ENCODE data around the gene STX16. TPM values are rescaled to one million over a fixed set of nuclear protein-coding genes. Genes with fewer than 3 reads are reported as not detected.

The STX16 gene
- total and polyA plus RNA-seq, 9 of the 15 experiments (the other 6 are each of a cell fraction or from before 2014, with no cell fraction given): 4.4 to 43.5 (median 14.7) TPM

- no peak for TF ChIP-seq ZNF311 (CRISPR knock-in tag; IDR thresholded peaks at IDR 0.05)
- peak in 1 of 2 experiments; percentile 47; a peak in 1 of 4 replicates for TF ChIP-seq SRF (CRISPR knock-in tag; IDR thresholded peaks at IDR 0.05)
- TF ChIP-seq SNRNP70 (optimal IDR thresholded peaks at IDR 0.05; ENCODE audit: low read depth, low read length): no peak
- TF ChIP-seq ZNF197 (CRISPR knock-in tag; IDR thresholded peaks at IDR 0.05; ENCODE audit: low read depth): 0 out of 2 replicates have a peak, but pooled peaks have one; percentile 54
- peak; percentile 64 for TF ChIP-seq SMAD4 (CRISPR knock-in tag; conservative IDR thresholded peaks at IDR 0.05)
- peak; percentile 100 for TF ChIP-seq FIP1L1 (IDR thresholded peaks at IDR 0.05; ENCODE audit: low read depth, low read length, poor library complexity, severe bottlenecking)
- peak; percentile 96 for TF ChIP-seq THRAP3 (IDR thresholded peaks at IDR 0.05; ENCODE audit: borderline replicate concordance)
- TF ChIP-seq ZNF79 (CRISPR knock-in tag; IDR thresholded peaks at IDR 0.05; ENCODE audit: low read depth): no peak
- TF ChIP-seq ATF7 (IDR thresholded peaks at IDR 0.05): peak; percentile 87
- TF ChIP-seq DPF2 (IDR thresholded peaks at IDR 0.05): peak; percentile 62; the same call in 1 of the 2 replicates
- peak; percentile 74 for TF ChIP-seq L3MBTL2 (IDR thresholded peaks at IDR 0.05)
- no peak for TF ChIP-seq SRSF1 (IDR thresholded peaks at IDR 0.05; ENCODE audit: low read depth, low read length)
- peak; percentile 96 for TF ChIP-seq ZNF384 (IDR thresholded peaks at IDR 0.05; ENCODE audit: low read depth, low read length)
- TF ChIP-seq SUPT5H (IDR thresholded peaks at IDR 0.05): peak; percentile 89
- 0 out of 2 replicates have a peak, but pooled peaks have one; percentile 52 for TF ChIP-seq PTBP1 (IDR thresholded peaks at IDR 0.05; ENCODE audit: low read depth, low read length)
- no peak for TF ChIP-seq DMBX1 (CRISPR knock-in tag; IDR thresholded peaks at IDR 0.05; ENCODE audit: borderline replicate concordance)
- peak; percentile 57 for TF ChIP-seq LEF1 (IDR thresholded peaks at IDR 0.05)
- TF ChIP-seq CBX8 (IDR thresholded peaks at IDR 0.05; ENCODE audit: borderline replicate concordance, extremely low read depth, low read depth, low read length, poor library complexity, severe bottlenecking): no peak
- 0 out of 2 replicates have a peak, but pooled peaks have one; percentile 56 for TF ChIP-seq BMI1 (IDR thresholded peaks at IDR 0.05; ENCODE audit: low read length)
- TF ChIP-seq MAX (CRISPR knock-in tag; IDR thresholded peaks at IDR 0.05): peak; percentile 73
- no peak for TF ChIP-seq ZNF143 (CRISPR knock-in tag; IDR thresholded peaks at IDR 0.05)
- TF ChIP-seq VEZF1 (CRISPR knock-in tag; IDR thresholded peaks at IDR 0.05): peak; percentile 84
- no peak for TF ChIP-seq NR4A1 (CRISPR knock-in tag; IDR thresholded peaks at IDR 0.05)
- TF ChIP-seq NR4A1 (tag; IDR thresholded peaks at IDR 0.05): peak; percentile 80
- no peak for TF ChIP-seq GTF3C2 (IDR thresholded peaks at IDR 0.05; ENCODE audit: borderline replicate concordance, extremely low read depth, insufficient read length)
Observed at GRCh38 chr20:58650776-58651558, at the start of gene STX16 (continued).
